Osteocyte (in vitro differentiated cells): Measurements from ENCODE around the gene DIP2C. TPM values are rescaled to one million over a fixed set of nuclear protein-coding genes. Genes with fewer than 3 reads are reported as not detected.

Experiments
- DNase-seq: peaks from one replicate; pipeline ENCODE4 v3.0.0; 2021; ENCODE audit warnings: mixed read lengths; ENCODE audit not compliant: unreplicated experiment; ENCODE audit errors: extremely low spot score
- H3K27ac Mint-ChIP-seq: one replicate; pipeline ENCODE4 v1.8.0; 2021; ENCODE audit warnings: mild to moderate bottlenecking, mixed read lengths; ENCODE audit not compliant: unreplicated experiment
- H3K27me3 Mint-ChIP-seq: one replicate; pipeline ENCODE4 v1.8.0; 2021; ENCODE audit warnings: mixed read lengths; ENCODE audit not compliant: unreplicated experiment
- H3K36me3 Mint-ChIP-seq: one replicate; pipeline ENCODE4 v1.8.0; 2021; ENCODE audit warnings: mixed read lengths; ENCODE audit not compliant: unreplicated experiment
- H3K4me1 Mint-ChIP-seq: one replicate; pipeline ENCODE4 v1.8.0; 2021; ENCODE audit warnings: mixed read lengths; ENCODE audit not compliant: unreplicated experiment
- H3K4me3 Mint-ChIP-seq: one replicate; pipeline ENCODE4 v1.8.0; 2021; ENCODE audit warnings: mild to moderate bottlenecking, moderate library complexity, mixed read lengths; ENCODE audit not compliant: unreplicated experiment
- H3K9me3 Mint-ChIP-seq: one replicate; pipeline ENCODE4 v1.8.0; 2021; ENCODE audit warnings: mixed read lengths; ENCODE audit not compliant: unreplicated experiment
- total RNA-seq: library from RNA; stranded (reverse); gene quantifications from 2 replicates; pipeline ENCODE4 v1.2.1, GENCODE V29; 2021
- TF ChIP-seq, protein P1 (sequence below): fragments of 200-600 bp; sonication (generic); IDR thresholded peaks from 2 replicates; pipeline ENCODE4 v1.5.0; 2021; ENCODE audit warnings: antibody characterized with exemption, mild to moderate bottlenecking, moderate library complexity

Gene DIP2C
- total RNA-seq, 1 donor from 2014 or later = 36.8 TPM

DNA sequence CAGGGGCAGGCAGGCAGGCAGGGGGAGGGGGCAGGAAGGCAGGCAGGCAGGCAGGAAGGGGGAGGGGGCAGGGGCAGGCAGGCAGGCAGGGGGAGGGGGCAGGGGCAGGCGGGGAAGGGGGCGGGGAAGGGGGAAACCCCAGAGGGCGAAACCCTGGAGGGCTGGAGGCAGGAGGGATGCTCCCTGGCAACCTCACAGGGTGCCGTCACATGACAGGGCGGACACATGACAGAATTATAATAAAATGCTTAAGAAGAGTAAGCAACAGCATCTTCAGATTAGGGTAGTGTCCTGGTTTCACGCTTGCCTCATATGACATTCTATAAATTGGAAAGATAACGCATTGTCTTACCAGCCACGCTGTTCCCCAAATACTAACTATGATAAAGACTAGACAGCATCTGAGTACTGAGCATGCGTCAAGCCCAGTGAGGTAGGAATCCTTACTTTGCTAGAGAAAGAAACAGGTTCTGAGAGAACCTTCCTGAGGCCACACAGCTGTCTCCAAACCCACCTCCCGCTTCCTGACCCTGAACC lies 131.6 kb downstream of the DIP2C start:
- no peak for DNase-seq
- H3K27me3 Mint-ChIP-seq = no peaks in the 10 kb centered on the region
- no peak overlapping the region for H3K4me3 Mint-ChIP-seq
- no peaks in the 10 kb centered on the region for H3K36me3 Mint-ChIP-seq
- H3K4me1 Mint-ChIP-seq = peaks cover 19% of the 10 kb centered on the region
- TF ChIP-seq, protein P1, sequence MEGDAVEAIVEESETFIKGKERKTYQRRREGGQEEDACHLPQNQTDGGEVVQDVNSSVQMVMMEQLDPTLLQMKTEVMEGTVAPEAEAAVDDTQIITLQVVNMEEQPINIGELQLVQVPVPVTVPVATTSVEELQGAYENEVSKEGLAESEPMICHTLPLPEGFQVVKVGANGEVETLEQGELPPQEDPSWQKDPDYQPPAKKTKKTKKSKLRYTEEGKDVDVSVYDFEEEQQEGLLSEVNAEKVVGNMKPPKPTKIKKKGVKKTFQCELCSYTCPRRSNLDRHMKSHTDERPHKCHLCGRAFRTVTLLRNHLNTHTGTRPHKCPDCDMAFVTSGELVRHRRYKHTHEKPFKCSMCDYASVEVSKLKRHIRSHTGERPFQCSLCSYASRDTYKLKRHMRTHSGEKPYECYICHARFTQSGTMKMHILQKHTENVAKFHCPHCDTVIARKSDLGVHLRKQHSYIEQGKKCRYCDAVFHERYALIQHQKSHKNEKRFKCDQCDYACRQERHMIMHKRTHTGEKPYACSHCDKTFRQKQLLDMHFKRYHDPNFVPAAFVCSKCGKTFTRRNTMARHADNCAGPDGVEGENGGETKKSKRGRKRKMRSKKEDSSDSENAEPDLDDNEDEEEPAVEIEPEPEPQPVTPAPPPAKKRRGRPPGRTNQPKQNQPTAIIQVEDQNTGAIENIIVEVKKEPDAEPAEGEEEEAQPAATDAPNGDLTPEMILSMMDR = no peak
- no peak overlapping the region for H3K27ac Mint-ChIP-seq
- no peaks in the 10 kb centered on the region for H3K9me3 Mint-ChIP-seq

DNA sequence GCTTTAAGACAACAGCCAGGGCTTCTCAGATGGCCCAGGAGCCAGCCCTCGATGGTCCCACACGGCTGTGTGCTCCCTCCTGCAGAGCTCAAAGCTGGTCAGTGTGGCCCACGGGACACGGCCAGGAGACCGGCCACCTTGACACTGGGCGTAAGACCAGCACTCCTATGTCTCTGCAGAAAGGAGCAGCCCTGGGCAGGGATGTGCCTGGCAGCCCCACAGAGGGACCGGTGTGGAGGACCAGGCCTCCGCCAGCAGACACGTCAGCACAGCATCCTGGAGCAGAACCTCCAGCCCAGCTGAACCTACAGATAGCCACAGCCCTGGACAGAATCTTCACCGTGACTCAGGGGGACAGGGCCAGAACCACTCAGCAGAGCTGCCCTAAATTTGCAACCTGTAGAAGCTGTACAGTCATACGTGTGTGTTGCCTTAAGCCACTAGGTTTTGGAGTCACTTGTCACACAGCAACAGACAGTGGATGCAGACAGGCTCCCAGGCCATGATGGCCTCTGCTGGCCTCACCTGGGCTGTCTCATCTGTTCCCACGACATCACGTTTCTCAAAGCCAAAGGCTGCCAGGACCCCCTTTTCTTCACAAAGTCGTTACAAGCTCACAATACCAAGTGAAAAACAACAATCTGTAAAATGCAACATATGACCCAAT lies 132.4 kb downstream of the DIP2C start:
- TF ChIP-seq, protein P1 = no peak
- Mint-ChIP-seq H3K36me3 (no peaks in the 10 kb centered on the region), H3K27me3 (no peaks in the 10 kb centered on the region), H3K4me3 (no peak overlapping the region), H3K9me3 (no peaks in the 10 kb centered on the region), H3K27ac (no peak overlapping the region), H3K4me1 (peaks cover 19% of the 10 kb centered on the region)
- no peak for DNase-seq

DNA sequence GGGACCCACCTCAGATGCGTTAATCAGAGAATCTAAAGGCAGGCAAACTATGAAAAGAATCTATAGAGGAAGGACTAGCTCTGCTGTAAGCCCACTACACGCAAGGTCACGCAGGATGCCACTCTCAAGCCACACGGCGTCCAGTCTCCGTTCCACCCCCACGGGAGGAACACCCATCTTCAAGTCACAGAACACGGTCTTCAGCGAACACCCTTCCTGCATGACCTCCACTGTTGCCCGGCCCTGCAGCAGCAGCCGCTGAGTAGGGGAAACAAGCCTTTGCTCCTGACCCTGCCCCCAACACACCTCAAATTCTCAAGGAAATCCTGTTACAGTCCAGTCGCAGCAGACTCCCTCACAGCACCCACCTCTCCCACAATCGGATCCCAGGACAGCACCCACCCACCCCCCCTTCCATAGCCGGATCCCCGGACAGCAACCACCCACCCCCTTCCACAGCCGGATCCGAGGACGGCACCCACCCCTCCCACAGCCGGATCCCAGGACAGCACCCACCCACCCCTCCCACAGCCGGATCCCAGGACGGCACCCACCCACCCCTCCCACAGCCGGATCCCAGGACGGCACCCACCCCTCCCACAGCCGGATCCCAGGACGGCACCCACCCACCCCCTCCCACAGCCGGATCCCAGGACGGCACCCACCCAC lies 133.7 kb downstream of the DIP2C start:
- no peak for DNase-seq
- Mint-ChIP-seq H3K4me1 (peaks cover 17% of the 10 kb centered on the region), H3K27ac (no peak overlapping the region), H3K36me3 (no peaks in the 10 kb centered on the region), H3K9me3 (no peaks in the 10 kb centered on the region), H3K27me3 (no peaks in the 10 kb centered on the region), H3K4me3 (no peak overlapping the region)
- TF ChIP-seq, protein P1 = no peak

DNA sequence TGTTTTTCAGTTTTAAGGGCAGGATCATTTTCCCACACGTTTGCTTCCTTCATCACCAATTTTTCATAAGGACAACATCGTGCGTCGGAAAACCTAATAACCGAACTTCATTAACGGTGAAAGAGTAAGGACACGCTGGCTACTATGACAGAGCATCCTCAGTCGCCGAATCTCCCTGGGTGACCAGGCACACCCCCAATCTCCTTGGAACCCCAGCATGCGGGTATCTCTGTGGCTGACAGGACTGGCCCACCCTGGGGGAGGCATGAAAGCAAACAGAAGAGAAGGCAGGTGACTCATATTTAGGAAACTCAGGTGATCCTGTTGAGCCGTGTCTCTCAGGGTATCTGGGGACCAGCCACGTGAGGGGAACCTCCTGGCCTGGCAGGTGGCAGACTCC lies 134.2 kb downstream of the DIP2C start:
- DNase-seq = no peak
- Mint-ChIP-seq H3K27ac (no peak overlapping the region), H3K4me1 (peaks cover 14% of the 10 kb centered on the region), H3K9me3 (no peaks in the 10 kb centered on the region), H3K27me3 (no peaks in the 10 kb centered on the region), H3K36me3 (no peaks in the 10 kb centered on the region), H3K4me3 (no peak overlapping the region)
- TF ChIP-seq, protein P1 = no peak

DNA sequence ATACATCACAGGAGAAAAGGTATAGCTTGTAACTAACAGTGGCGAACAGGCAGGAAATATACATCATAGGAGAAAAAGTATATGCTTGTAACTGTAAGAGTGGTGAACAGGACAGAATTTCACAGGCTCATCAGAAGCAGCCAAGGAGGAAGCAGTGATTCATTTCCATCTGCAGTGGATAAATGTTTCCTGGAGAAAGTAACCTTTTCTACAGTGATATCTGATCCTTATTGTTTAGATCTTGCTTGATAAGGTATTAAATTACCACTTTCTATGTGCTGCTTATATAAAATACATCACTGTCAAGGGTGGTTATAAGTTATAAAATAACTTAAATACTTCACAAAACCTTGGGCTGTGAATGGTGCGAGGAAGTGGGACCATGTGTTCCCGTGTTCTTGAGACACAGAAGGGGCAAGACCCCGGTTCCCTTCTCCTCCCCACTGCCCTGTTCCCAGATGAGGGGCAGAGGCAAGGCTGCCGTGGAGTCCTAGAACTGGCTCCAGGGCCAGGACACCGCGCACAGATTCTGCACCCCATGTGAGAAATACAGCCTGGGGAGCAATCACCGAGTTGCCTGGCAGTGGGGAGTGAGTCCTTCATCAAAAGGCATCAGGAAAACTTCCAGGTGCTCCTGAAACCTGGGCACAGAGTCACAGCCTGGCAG lies 135.2 kb downstream of the DIP2C start:
- H3K27me3 Mint-ChIP-seq = no peaks in the 10 kb centered on the region
- no peaks in the 10 kb centered on the region for H3K9me3 Mint-ChIP-seq
- H3K4me1 Mint-ChIP-seq = peaks cover 11% of the 10 kb centered on the region
- DNase-seq = no peak
- TF ChIP-seq, protein P1 = no peak
- H3K4me3 Mint-ChIP-seq = no peak overlapping the region
- no peak overlapping the region for H3K27ac Mint-ChIP-seq
- no peaks in the 10 kb centered on the region for H3K36me3 Mint-ChIP-seq
